Activated CD8-positive, alpha-beta T cell treated with anti-CD3 and anti-CD28 coated beads for 36 hours (primary cell): ENCODE data around the gene INHBC. TPM values are rescaled to one million over a fixed set of nuclear protein-coding genes. Genes with fewer than 3 reads are reported as not detected.

Experiments used
- ATAC-seq: fragments of 200-7000 bp; cut with Tn5 transposase; one replicate; pipeline ENCODE4 v1.10.0; 2021; ENCODE audit warnings: mild to moderate bottlenecking, moderate library complexity
- CTCF ChIA-PET: fragments of 350-600 bp; sonication (Branson Sonifier 250); formaldehyde crosslinking; loops from one replicate; lab custom pipeline; 2021; ENCODE audit warnings: antibody characterized with exemption; lab: Charles Lee
- POLR2A ChIA-PET: fragments of 350-600 bp; sonication (Branson Sonifier 250); formaldehyde crosslinking; loops from one replicate; lab custom pipeline; 2021; ENCODE audit warnings: antibody characterized with exemption; lab: Charles Lee
- DNase-seq: peaks from one replicate; pipeline ENCODE4 v3.0.0-alpha.2; 2020
- H3K27ac Mint-ChIP-seq: one replicate; pipeline ENCODE4 v1.8.0; 2021; ENCODE audit warnings: mild to moderate bottlenecking, mixed read lengths
- H3K27me3 Mint-ChIP-seq: one replicate; pipeline ENCODE4 v1.8.0; 2021; ENCODE audit warnings: mixed read lengths
- H3K36me3 Mint-ChIP-seq: one replicate; pipeline ENCODE4 v1.8.0; 2021; ENCODE audit warnings: low read depth, mixed read lengths
- H3K4me1 Mint-ChIP-seq: one replicate; pipeline ENCODE4 v1.8.0; 2021; ENCODE audit warnings: low read depth, mixed read lengths
- H3K4me3 Mint-ChIP-seq: one replicate; pipeline ENCODE4 v1.8.0; 2021; ENCODE audit warnings: mild to moderate bottlenecking, moderate library complexity, mixed read lengths
- H3K9me3 Mint-ChIP-seq: one replicate; pipeline ENCODE4 v1.8.0; 2021; ENCODE audit warnings: mixed read lengths
- CTCF ChIP-seq: fragments of 200-600 bp; IDR thresholded peaks from one replicate; pipeline ENCODE4 v1.8.0; 2022; ENCODE audit warnings: antibody characterized with exemption, mild to moderate bottlenecking
- intact Hi-C: fragments of 100-400 bp; cut with micrococcal nuclease; formaldehyde crosslinking; loops from one replicate; pipeline ENCODE4 v1.10.0; 2022
- total RNA-seq, 2 experiments: library from RNA; stranded (reverse); gene quantifications; one replicate each; pipeline ENCODE4 v1.2.3, GENCODE V29; 2021

Gene INHBC
- total RNA-seq, 2 experiments from 2014 or later, result 0.16 TPM; not detected in 1

DNA sequence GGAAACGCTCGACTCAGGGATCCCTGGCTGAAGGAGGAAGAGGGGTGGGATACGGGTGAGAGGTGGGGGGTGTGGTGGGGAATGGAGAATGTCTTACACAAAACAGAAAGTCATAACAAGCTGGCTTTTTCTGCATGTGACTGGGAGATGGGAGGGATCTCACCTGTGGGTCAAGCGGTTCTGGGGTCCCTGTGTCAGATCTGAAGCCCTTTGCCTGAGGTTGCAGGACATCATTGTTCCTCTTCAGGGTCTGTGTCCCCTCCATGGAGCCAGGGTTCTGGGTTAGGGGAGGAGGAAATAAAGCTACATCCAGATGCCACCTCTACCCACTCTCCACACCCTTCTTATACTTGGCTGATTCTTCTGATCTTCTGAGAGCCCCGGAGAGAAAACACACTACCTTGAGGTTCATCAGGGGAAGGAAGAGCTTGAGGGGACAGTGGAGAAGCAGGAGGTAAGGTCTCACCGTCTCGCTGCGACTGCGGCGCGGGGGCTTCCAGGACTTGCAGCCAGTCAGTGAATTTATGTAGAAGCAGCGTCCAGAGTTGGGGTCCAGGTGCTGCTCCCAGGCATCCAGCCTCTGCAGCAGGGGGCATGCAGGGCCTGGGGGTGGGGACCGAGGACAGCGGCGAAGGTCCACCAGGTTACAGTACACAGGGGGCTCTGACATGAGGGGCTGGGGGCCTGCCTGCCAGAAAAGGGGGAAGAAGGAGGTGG is 42.6 kb downstream of the INHBC start:
- intact Hi-C loops, result loop anchor here (5.0 kb wide), 1 partner anchor 45 kb away; the partner anchor contains the start of genes DDIT3 and MBD6
- DNase-seq (peak; percentile 27), ATAC-seq (no peak)
- H3K36me3 Mint-ChIP-seq, result peaks cover 50% of the 10 kb centered on the region
- H3K4me3 Mint-ChIP-seq, result peak overlapping the region; percentile 89
- CTCF ChIA-PET, result interaction anchor here (0.8 to 9.9 kb wide), 12 partner anchors 9 to 848 kb away, joined by 3 to 152 read pairs (median 4); partner anchors contain the start of genes DDIT3, GLI1 and INHBE
- TF ChIP-seq CTCF, result no peak
- H3K4me1 Mint-ChIP-seq, result peaks cover 59% of the 10 kb centered on the region
- no peaks in the 10 kb centered on the region for H3K9me3 Mint-ChIP-seq
- H3K27ac Mint-ChIP-seq, result peak overlapping the region; percentile 99
- H3K27me3 Mint-ChIP-seq, result no peaks in the 10 kb centered on the region
- POLR2A ChIA-PET, result interaction anchor here (0.6 to 4.6 kb wide), 12 partner anchors 9 to 47 kb away, joined by 3 to 50 read pairs (median 6); partner anchors contain the start of genes DDIT3 and GLI1

- H3K27ac Mint-ChIP-seq, result peak overlapping the region; percentile 99
- peaks cover 54% of the 10 kb centered on the region for H3K4me1 Mint-ChIP-seq
- H3K4me3 Mint-ChIP-seq, result peak overlapping the region; percentile 89
- ATAC-seq (peak; percentile 51), DNase-seq (peak; percentile 68)
- H3K36me3 Mint-ChIP-seq, result peaks cover 44% of the 10 kb centered on the region
- ChIA-PET POLR2A (interaction anchor here (0.8 to 4.6 kb wide), 11 partner anchors 9 to 41 kb away, joined by 3 to 50 read pairs (median 6); partner anchors contain the start of genes DDIT3 and GLI1), CTCF (interaction anchor here (0.6 to 9.9 kb wide), 9 partner anchors 9 to 61 kb away, joined by 3 to 152 read pairs (median 5); partner anchors contain the start of genes DDIT3, GLI1 and INHBE)
- TF ChIP-seq CTCF, result no peak
- no peaks in the 10 kb centered on the region for H3K9me3 Mint-ChIP-seq
- H3K27me3 Mint-ChIP-seq, result no peaks in the 10 kb centered on the region
- intact Hi-C loops, result loop anchor here (5.0 kb wide), 1 partner anchor 44 kb away; the partner anchor contains the start of genes DDIT3 and MBD6
These were observed 43.4 kb downstream of the INHBC start for GRCh38 chr12:57477710-57478681.

DNA sequence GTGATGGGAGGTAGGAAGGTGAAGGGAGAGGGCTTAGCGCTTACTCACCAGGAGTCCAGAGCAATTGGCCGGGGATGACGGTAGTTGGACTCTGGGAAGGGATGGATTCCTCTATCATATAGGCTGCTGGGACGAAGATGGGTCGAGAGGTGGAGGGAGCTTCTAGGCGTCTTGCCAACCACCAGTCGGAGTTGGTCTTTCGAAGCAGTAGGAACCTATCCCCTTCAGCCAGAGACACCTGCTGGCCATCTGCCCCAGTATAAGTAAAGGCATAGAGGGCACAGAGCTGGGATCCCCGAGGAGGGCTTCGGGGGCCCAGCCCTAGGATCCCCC is 44.4 kb downstream of the INHBC start:
- intact Hi-C loops, result loop anchor here (5.0 kb wide), 1 partner anchor 43 kb away; the partner anchor contains the start of genes DDIT3 and MBD6
- peak; percentile 41 for DNase-seq
- TF ChIP-seq CTCF, result no peak
- POLR2A ChIA-PET, result interaction anchor here (0.7 to 4.6 kb wide), 7 partner anchors 10 to 40 kb away, joined by 3 to 50 read pairs (median 6); partner anchors contain the start of genes DDIT3, GLI1 and MARS1
- ATAC-seq, result no peak
- CTCF ChIA-PET, result interaction anchor here (0.6 to 9.9 kb wide), 2 partner anchors 18 to 27 kb away, joined by 3 to 152 read pairs; partner anchors contain the start of gene GLI1
- Mint-ChIP-seq H3K36me3 (peaks cover 38% of the 10 kb centered on the region), H3K27me3 (no peaks in the 10 kb centered on the region), H3K9me3 (no peaks in the 10 kb centered on the region), H3K4me3 (peak overlapping the region; percentile 89), H3K27ac (peak overlapping the region; percentile 99), H3K4me1 (peaks cover 54% of the 10 kb centered on the region)

DNA sequence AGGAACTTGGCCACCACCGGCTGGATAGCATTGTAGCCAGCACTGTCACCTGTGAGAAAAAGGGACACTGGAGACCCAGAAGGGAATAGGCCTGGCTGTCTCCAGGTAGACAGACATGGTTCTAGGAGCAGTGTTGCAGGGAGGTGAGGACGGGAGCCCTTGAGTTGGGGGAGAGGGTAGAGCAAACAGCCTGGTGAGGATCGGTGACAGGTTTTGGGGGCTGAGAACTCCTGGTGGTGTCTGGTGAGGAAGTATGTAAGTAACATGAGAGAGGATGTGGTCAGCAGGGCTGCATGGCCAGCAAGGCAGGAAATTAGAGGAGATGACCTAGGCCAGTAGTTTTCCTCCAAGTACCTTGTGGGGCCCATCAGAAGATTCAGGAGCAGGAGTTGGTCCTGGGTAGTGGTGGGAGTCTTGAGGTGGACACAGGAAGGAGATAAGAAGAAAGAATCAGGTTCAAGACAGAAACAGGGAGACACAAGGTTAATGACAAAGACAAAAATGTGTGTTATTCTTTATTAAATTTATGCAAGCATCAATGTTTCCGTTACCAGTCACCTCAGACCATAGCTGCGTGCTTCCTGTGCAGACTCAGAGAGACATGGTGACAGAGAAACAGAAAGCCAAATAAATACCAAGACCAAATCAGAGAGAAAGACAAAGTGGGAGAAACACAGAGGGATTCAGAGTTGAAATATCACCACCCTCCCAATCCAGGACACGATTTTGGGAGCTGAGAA is 45.0 kb downstream of the INHBC start, which contains the start of gene ARHGAP9:
TSS of gene ARHGAP9 (minus strand) at position 491 of the 740 bp plus-strand sequence. CDS start at position 31, 460 bp downstream.
- H3K4me1 Mint-ChIP-seq, result peaks cover 49% of the 10 kb centered on the region
- no peaks in the 10 kb centered on the region for H3K27me3 Mint-ChIP-seq
- H3K27ac Mint-ChIP-seq, result peak within 1 kb of the TSS; percentile 99

More for the DNA sequence above, 45.0 kb downstream of the INHBC start, which contains the start of gene ARHGAP9:
- ChIA-PET POLR2A (interaction anchor here (0.7 to 4.6 kb wide), 13 partner anchors 8 to 47 kb away, joined by 3 to 50 read pairs (median 5); partner anchors contain the start of genes DDIT3, GLI1, INHBE and MARS1), CTCF (interaction anchor here (0.8 to 9.9 kb wide), 5 partner anchors 12 to 41 kb away, joined by 3 to 152 read pairs (median 4); partner anchors contain the start of genes DDIT3, GLI1 and INHBE)
- peak; percentile 50 for ATAC-seq
- H3K4me3 Mint-ChIP-seq, result peak within 1 kb of the TSS; percentile 89
- H3K36me3 Mint-ChIP-seq, result peaks cover 33% of the 10 kb centered on the region
- DNase-seq, result peak; percentile 83
- H3K9me3 Mint-ChIP-seq, result no peaks in the 10 kb centered on the region
- no peak for TF ChIP-seq CTCF
- intact Hi-C loops, result loop anchor here (5.0 kb wide), 1 partner anchor 43 kb away; the partner anchor contains the start of genes DDIT3 and MBD6
